GM18505 (cell line): ENCODE results near the gene SBF2.

Source experiments
- ATAC-seq: cut with Tn5 transposase; IDR thresholded peaks from one replicate; pipeline ENCODE4 v1.9.1; 2021; ENCODE audit not compliant: unreplicated experiment
- POLR2A ChIP-seq: IDR thresholded peaks from 4 replicates; pipeline ENCODE4 v1.6.1; 2011; ENCODE audit warnings: borderline replicate concordance; ENCODE audit not compliant: insufficient read depth, insufficient read length; ENCODE audit errors: extremely low read depth

SBF2 gene

DNA sequence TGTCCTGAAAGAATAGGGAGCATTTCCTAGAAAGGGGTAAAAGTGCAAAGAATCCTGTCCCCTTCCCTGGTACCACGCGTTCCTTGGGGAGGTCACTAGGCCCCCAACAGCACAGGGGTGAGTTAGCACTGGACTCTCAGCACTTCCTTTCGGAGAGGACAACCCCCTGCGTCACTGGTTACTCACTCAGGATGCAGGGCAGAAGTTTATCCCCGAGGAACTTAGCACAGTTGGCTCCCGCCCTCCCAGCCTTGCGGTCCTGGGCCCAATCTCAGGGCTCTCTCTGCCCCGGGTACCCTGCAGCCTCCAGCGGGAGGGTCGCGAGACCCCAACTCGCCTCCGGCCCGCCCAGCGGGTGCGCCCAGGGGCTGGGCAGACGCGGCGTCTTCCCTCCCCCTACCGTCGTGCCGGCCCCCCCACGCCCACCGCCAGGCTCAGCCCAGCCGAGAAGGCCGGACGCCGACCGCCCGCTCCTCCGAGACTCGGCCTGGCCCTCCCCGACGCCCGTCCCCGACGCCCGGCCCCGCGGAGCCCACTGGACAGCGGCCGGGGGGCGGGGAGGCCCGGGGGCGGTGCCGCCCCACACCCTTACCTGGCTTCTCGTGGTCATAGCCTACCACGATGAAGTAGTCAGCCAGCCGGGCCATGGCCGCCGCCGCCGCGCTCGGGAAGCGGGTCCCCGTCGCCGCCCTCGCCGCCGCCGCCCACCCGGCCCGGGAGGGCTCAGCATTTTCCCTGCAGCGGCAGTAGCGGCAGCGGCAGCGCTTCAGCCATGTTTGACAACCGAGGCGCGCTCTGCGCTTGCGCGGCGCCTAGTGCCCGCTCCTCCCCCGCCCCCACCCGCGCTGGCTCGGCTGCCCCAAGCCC lies at the start of gene SBF2:
Gene SBF2, minus strand, starts transcription at position 797 of the 867 bp plus-strand sequence. Its CDS starts 150 bp downstream, at position 647.
- TF ChIP-seq POLR2A, result no peak
- ATAC-seq, result peak; percentile 36

DNA sequence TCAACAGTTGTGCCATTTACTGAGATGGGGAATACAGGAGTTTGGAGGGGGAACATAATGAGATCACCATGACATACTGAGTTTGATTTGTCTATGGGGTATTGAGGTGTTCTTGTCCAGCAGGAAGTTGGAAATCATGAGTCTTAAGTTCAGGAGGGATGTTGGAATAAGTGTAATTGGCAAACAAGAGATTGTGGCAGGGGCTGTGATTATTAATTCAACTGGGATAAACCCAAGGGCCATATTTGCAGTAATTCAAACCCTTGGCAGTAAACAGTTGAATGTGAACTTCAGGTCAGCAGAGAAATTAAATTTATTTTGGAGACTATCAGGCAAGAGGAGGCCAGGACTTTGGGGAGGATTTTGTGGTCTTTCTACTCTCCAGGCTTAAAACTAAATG lies 44.3 kb upstream of the SBF2 start:
- no peak for TF ChIP-seq POLR2A
- no peak for ATAC-seq

DNA sequence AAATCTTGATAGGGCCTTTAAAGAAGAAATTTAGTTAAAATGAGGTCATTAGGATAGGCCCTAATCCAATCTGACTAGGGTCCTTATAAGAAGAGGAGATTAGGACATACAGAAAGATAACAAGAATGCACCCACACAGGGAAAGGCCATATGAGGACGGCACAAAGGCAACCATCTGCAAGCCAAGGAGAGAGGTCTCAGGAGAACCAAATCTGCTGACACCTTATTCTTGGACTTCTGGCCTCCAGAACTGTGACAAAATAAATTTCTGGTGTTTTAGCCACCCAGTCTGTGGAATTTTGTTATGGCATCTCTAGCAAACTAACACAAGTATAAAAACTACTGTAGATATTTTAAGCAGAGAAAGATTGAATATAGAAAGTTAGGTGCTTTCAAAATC lies 39.5 kb upstream of the SBF2 start:
- no peak for ATAC-seq
- no peak for TF ChIP-seq POLR2A

DNA sequence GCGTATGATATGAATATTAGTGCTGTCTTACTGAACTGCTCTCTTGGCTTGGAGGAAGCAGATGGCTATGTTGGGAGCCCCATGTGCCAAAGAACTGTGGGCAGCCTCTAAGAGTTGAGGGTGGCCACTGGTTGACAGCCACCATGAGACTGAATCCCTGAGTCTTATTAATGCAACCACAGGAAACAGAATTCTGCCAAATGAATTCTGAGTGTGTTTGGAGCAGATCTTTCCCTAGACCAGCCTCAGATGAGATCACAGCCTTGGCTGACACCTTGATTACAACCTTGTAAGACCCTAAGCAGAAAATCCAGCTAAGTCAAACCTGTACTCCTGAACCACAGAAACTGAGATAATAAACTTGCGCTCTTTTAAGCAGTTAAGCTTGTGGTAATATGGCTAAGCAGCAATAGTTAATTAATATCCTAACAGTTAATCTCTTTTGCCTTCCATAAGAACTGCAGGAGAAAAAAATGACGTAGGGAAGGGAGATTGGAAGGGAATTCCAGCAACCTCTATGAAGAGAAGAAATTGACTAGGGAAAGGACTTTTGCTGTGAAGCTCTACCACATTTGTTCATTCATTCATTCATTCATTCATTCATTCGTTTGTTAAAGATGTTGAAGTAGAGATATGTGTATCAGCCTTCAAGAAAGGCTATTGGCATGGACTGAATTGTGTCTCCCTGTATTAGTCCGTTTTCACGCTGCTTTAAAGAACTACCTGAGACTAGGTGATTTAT lies 37.7 kb upstream of the SBF2 start:
- no peak for ATAC-seq
- no peak for TF ChIP-seq POLR2A

DNA sequence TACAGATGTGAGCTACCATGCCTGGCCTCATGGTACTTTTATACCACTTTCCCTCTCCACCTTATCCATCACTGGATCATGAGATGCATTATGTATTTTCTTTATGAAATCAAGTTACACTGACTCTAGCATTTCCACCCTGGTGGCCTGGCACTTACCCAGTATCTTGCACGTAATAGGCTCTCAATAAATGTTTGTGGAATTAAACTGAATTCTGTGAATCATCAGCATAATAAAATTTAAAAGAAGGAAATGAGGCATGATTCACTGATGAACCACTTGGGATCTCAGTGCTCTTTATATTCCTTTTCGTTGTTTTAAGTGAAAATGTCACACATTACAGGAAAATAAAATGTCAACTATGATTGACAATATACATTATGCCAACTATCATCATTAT lies 35.9 kb upstream of the SBF2 start:
- ATAC-seq, result no peak
- TF ChIP-seq POLR2A, result no peak

DNA sequence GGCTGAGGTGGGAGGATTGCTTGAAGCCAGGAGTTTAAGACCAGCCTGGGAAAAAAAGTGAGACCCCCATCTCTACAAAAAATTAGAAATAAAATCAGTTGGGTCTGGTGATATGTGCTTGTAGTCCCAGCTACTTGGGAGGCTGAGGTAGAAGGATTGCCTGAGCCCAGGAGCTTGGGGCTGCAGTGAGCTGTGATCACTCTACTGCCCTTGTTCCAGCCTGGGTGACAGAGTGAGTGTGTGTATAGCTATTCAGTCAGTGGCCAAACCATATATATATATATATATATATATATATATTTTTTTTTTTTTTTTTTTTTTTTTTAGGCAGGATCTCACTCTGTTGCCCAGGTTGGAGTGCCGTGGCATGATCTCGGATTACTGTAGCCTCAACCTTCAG lies 35.3 kb upstream of the SBF2 start:
- no peak for ATAC-seq
- TF ChIP-seq POLR2A, result no peak

DNA sequence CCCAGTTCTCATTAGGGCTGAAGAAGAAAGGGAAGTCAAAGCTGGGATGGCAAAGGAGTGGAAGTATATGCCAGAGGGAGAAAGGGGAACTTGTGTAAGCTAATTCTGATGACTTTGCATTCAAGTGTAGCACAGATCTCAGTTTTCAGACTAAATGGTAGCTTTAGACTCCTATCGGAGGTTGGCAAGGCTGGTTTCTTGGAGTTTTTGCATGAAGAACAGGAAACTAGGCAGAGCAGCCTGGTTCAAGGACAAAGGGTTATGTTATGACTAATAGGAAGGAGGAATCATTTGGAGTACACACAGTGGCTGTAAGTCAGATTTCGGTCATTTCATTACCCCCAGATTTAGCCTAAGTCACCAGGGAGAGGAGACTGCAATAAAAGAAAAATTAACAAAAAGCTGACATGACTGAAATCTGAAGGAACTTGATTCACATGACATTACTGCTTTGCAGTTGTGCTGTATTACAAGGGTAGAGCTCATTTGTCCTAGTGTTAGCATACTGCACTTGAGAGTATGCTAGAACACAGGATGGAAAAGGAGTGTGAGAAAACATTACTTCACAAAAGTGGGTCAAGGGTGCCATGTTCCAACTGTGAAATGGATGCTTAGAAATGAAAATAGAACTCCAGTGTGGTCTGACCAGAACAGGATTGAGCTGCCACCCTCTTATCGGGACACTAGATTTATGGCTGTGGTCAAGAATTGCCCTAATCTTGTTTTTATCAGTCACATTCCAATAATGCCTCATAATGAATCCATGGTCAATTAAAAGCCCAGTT lies 34.5 kb upstream of the SBF2 start:
- no peak for TF ChIP-seq POLR2A
- ATAC-seq, result no peak

DNA sequence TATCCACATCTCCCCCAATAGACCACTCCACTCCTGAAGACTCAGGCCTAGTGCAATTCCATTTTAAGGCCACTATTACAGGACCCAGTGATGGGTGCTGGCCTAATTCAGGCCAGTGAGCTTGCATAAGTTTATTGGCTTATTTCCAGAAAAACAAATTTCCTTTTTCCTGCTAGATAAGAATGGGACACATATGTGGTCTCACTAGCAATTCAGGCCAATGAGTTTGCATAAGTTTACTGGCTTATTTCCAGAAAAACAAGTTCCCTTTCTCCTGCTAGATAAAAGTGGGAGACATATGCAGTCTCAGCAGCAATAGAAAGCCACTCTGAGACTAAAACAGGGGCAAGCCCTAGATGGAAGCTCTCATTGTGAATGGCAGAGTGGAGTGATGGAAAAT lies 33.2 kb upstream of the SBF2 start:
- no peak for TF ChIP-seq POLR2A
- no peak for ATAC-seq

DNA sequence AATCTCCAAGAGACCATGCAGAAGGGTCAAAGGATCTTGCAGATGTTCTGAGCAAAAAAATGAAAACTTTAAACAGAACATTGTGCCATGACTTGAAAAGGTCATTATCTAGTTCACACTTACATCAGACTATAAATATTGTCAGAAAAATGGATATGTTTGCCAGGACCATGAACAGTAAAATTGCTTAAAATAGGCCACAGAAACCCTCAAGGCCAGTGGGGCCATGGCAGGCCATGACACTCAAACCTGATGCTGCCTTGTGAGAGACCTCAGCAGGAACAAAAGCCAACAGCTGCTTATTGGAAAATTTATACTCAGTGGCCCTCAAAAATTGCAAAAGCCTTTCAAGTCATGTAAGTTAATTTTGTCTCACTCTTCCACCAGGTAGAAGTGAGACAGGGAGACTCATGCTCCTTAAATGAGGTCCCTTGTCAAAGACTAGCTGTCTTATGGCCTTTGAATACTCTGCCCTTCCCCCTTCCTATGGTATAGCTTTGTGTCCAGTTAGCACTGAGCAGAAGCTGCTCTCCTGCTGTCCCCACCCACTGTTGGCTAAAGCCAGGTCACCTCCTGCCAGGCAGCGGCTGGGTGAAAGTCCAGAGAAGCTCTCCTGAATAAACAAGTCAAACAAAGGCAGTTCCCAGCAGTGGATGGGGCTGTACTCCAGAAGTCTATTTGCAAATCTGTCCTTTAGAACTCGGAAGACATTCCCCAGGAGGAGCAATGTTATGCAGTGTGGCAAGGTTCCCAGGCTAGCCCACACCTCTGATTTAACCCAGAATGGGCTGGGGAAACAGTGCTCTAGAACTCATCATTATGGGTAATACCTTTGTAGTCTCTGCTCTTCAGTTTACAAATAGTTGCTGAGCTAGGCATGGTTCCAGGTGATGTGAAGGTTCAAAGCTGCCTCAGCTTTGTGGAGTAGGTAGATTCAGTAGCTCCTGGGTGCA lies 32.3 kb upstream of the SBF2 start:
- TF ChIP-seq POLR2A, result no peak
- ATAC-seq, result no peak

DNA sequence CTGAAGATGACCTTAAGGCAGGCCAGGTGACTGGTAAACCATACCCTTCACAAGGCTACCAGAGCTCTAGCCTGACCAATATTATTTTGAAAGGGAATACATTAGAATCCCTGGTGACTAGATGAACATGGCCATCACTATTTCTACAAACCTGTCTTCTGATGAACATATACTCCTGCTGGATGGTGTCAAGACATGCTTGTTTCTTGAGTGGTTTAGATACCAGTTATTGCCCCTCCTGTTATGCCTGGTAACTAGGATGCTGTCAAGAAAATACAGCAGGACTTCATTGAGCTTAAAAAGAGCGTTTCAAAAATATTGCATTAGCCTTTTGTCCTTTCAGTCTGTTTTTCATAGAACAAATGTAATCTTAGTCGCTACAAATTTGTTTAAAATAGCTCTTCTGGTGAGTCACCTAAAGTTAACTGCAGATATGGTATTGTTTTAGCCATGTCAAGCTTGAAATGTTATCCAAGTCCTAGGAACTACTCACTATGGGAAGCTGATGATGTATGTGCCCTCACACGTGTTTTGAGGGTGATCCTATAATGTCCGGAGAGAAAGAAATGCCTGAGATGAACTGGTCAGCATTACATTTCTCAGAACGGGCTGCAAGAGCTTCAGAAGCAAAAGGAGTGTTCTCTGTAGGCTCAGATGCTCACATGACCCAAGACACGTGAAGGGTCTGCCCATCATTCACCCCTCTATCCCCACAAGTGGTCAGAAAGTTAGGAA lies 31.4 kb upstream of the SBF2 start:
- no peak for ATAC-seq
- TF ChIP-seq POLR2A, result no peak

DNA sequence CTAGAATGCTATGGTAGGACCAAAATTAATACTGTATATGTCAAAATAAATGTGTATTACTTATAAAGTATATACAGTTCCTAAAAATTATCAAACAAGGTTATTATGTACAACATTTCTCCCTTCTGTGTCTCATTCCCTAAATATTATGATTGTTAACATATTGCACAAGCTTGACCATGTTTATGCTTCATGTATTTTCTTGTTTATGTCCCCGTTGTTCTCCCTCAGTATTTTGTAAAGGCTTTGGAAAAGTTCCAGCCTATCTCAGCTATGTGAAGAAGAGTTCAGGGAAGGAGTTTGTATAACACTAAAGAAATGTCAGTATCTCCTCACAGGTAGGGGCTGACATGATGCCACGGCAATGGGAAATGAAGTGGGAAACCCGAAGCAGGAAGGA lies 30.5 kb upstream of the SBF2 start:
- no peak for ATAC-seq
- no peak for TF ChIP-seq POLR2A

DNA sequence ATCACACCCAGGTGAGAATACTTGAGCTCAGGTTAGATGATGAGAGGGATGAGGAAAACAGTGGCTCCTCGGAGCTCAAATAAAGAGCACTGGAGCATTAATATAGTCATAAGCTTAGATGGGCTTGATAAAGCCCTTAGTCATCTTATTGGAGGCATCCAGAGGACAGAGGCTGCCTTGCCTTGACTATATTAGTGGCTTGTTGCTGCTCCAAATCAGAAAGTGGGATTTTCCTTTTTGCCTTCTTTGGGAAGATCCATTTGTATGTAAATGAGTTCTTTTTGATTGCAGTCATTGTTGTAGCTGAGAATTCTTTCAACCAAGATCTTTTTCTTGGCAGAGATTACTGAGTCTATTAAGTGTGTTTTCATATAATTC lies 29.8 kb upstream of the SBF2 start:
- no peak for TF ChIP-seq POLR2A

More for the DNA sequence above, 29.8 kb upstream of the SBF2 start:
- ATAC-seq, result no peak
